ENCODE data around the gene DDT. TPM values are rescaled to one million over a fixed set of nuclear protein-coding genes. Genes with fewer than 3 reads are reported as not detected.
"Not testable (repeated sequence)": the region's sequence is repeated elsewhere in the genome, so short reads cannot be mapped to it uniquely, and the experiment has no call there.

Gene DDT
- total RNA-seq, 1 experiment from 2014 or later, result 422 TPM

DNA sequence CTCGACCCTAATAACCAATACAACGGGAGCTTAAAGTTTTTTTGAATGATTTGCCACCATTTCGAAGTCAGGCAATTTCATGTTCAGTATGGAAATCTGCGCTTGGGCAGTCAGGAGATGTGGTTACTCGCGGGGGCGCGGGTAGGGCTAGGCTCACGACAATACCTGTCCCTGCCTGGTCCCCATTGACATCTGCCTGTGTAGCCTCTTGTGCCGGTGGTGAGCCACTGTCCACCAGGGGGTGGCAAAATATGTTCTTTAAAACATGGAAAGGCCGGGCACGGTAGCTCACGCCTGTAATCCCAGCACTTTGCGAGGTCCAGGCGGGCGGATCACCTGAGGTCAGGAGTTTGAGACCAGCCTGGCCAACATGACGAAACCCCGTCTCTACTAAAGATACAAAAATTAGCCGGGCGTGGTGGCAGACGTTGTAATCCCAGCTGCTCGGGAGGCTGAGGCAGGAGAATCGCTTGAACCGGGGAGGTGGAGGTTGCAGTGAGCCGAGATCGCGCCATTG lies 653 bp upstream of the DDT start:
- H3K27me3 ChIP-seq (ENCODE audit: control insufficient read depth, insufficient read depth, low read length); DNase-seq: not testable (repeated sequence)
- peaks cover 14% of the 10 kb centered on the region for H3K36me3 ChIP-seq (replicated peaks; ENCODE audit: control insufficient read depth, insufficient read depth, low read length)

DNA sequence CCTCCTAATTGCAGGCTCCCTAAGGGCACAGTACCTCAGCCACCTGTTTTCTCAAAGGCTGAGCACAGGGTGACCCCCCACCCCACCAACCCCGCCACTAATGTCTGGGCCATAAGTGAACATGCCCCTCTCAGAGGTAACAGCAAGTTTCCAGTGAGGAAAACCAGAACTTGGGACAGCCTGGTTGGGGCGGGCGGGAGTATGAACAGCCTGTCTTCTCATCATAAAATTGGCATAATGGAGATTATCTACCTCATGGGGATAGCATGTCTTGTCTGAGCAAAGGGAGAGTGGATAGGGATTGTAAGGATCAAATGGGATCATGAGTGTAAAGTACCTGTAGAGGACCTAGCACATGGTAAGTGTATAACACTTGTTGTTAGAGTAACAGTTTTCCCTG lies 2.3 kb downstream of the DDT start:
- not testable (repeated sequence) for H3K4me3 ChIP-seq (ENCODE audit: insufficient read depth, low read depth, low read length); H3K27me3 ChIP-seq (ENCODE audit: control insufficient read depth, insufficient read depth, low read length); DNase-seq
- peaks cover 18% of the 10 kb centered on the region for H3K36me3 ChIP-seq (replicated peaks; ENCODE audit: control insufficient read depth, insufficient read depth, low read length)

More for the DNA sequence above, 653 bp upstream of the DDT start:
- H3K4me3 ChIP-seq (ENCODE audit: insufficient read depth, low read depth, low read length), result not testable (repeated sequence)

DNA sequence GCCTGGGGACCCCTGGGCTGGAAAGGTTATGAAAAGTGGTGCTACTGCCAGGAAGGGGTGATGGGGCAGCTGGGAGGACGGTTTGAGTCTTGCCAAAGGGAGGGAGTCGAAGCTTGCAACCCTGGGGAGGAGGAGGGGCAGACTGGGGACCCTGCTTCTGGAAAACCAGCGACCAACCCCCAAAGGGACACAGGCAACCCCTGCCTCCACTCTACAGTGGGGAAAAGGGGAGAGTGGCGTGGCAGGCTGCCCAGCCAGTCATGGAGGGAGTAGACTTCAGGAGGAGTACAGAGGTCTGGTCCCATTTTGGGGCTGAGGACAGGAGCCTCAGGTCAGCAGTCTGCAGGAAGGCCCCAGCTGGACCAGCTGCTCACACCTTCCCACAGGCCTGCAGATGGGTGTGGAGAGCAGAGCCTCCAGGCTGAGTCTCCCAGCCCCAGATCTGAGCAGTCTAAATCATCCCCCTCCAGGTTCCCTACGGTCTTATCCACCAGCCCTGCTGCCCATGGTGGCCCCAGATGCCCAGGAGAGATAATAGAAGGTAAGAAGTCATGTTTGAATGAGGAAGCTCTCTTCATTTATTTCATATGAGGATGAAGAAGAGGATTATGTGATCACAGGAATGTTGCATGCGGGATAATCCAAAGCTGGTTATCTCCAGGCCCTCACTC lies 3.3 kb downstream of the DDT start:
- Histone ChIP-seq H3K36me3 (replicated peaks; ENCODE audit: control insufficient read depth, insufficient read depth, low read length) (peaks cover 18% of the 10 kb centered on the region), H3K4me3 (ENCODE audit: insufficient read depth, low read depth, low read length) (no peak overlapping the region), H3K27me3 (ENCODE audit: control insufficient read depth, insufficient read depth, low read length) (no peaks in the 10 kb centered on the region)
- DNase-seq, result no peak

DNA sequence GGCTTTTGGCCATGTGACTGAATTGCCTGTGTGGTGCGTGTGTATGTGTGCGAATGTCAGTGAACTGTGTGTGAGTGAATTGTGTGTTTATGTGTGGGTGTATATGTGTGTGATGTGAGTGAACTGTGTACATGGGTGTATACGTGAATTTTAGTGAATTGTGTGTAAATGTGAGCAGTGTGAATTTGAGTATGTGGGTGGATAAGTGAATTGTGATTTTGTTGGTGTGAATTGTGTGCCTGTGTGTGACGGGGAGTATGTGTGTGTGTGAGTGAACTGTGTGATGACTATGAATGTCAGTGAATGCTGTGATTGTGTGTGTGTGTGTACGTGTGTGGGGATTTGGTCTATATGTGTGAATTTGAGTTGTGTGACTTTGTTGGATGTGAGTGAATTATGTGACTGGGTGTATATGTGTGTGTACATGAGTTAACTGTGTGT lies 4.0 kb downstream of the DDT start:
- peaks cover 18% of the 10 kb centered on the region for H3K36me3 ChIP-seq (replicated peaks; ENCODE audit: control insufficient read depth, insufficient read depth, low read length)
- no peak for DNase-seq
- H3K4me3 ChIP-seq (ENCODE audit: insufficient read depth, low read depth, low read length), result no peak overlapping the region
- H3K27me3 ChIP-seq (ENCODE audit: control insufficient read depth, insufficient read depth, low read length), result no peaks in the 10 kb centered on the region

DNA sequence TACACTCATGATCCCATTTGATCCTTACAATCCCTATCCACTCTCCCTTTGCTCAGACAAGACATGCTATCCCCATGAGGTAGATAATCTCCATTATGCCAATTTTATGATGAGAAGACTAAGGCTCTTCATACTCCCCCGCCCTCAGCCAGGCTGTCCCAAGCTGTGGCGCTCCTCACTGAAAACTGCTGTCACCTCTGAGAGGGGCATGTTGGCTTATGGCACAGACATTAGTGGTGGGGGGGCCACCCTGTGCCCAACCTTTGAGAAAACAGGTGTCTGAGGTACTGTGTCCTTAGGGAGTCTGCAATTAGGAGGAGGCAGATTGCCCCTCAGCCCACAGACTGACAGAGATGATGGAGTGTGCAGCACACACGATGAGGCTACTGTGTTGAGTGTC lies 5.2 kb downstream of the DDT start:
- DNase-seq, result no peak
- Histone ChIP-seq H3K4me3 (ENCODE audit: insufficient read depth, low read depth, low read length) (no peak overlapping the region), H3K27me3 (ENCODE audit: control insufficient read depth, insufficient read depth, low read length) (no peaks in the 10 kb centered on the region), H3K36me3 (replicated peaks; ENCODE audit: control insufficient read depth, insufficient read depth, low read length) (peaks cover 18% of the 10 kb centered on the region)

DNA sequence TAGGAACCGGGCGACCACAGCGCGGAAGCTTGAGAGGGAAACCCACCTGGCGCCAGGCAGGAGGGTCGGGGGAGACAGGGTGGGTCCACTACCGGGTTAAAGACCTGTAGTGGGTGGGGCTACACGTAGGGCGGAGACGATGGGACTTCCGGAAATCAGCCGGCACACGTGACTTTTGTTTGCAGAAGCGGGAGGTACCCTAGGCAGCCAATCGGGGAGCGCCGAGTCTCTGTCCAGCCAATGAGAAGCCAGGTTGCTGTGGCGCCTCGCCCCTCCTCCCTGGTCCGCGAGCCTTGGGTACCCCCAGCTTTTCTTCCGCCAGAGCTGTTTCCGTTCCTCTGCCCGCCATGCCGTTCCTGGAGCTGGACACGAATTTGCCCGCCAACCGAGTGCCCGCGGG lies 7.7 kb downstream of the DDT start, which contains the start of gene DDTL:
TSS of gene DDTL (plus strand) at position 321 of the 400 bp plus-strand sequence. CDS start at position 348, 27 bp downstream.
- DNase-seq; H3K4me3 ChIP-seq (ENCODE audit: insufficient read depth, low read depth, low read length); H3K27me3 ChIP-seq (ENCODE audit: control insufficient read depth, insufficient read depth, low read length): not testable (repeated sequence)
- H3K36me3 ChIP-seq (replicated peaks; ENCODE audit: control insufficient read depth, insufficient read depth, low read length), result peaks cover 16% of the 10 kb centered on the region

DNA sequence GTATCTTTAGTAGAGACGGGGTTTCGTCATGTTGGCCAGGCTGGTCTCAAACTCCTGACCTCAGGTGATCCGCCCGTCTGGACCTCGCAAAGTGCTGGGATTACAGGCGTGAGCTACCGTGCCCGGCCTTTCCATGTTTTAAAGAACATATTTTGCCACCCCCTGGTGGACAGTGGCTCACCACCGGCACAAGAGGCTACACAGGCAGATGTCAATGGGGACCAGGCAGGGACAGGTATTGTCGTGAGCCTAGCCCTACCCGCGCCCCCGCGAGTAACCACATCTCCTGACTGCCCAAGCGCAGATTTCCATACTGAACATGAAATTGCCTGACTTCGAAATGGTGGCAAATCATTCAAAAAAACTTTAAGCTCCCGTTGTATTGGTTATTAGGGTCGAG lies 8.1 kb downstream of the DDT start:
- H3K27me3 ChIP-seq (ENCODE audit: control insufficient read depth, insufficient read depth, low read length); H3K4me3 ChIP-seq (ENCODE audit: insufficient read depth, low read depth, low read length); DNase-seq: not testable (repeated sequence)
- peaks cover 12% of the 10 kb centered on the region for H3K36me3 ChIP-seq (replicated peaks; ENCODE audit: control insufficient read depth, insufficient read depth, low read length)

DNA sequence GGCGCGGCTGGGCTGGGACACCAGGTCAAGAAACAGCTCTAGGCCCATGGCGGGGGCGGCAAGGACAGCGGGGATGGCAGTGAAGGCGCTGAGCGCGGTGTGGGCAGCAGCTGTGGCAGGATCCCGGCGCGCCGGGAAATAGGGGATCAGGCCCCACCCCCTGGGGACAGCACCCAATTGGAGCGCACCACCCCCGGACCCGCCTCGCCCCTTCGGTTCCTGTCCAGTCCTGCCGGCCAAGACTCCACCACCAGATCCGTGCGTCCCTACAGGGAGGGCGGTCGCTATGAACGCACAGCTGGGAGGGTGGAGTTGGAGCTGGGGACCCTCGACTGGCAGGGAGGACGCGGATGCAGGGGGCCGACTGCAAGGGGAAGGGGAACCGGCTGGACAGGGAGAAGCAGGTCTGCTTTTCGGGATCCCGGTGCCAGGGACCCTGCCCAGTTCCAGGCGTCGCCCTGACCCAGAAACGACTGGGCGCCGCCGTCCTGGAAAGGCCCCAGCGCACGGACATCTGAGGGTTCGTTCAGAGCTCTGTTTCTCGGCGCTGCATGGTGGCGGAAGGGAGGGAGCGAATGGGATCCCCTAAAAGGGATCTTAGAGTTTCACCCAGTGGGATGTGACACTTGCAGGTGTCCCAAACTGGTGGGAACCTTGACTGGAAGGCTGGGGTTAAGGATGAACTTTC lies 13.0 kb downstream of the DDT start, which contains the start of gene GSTT2B:
TSS of gene GSTT2B (minus strand) at position 112 of the 688 bp plus-strand sequence. CDS start at position 48, 64 bp downstream.
- H3K4me3 ChIP-seq (ENCODE audit: insufficient read depth, low read depth, low read length); H3K27me3 ChIP-seq (ENCODE audit: control insufficient read depth, insufficient read depth, low read length); H3K36me3 ChIP-seq (replicated peaks; ENCODE audit: control insufficient read depth, insufficient read depth, low read length); DNase-seq: not testable (repeated sequence)

DNA sequence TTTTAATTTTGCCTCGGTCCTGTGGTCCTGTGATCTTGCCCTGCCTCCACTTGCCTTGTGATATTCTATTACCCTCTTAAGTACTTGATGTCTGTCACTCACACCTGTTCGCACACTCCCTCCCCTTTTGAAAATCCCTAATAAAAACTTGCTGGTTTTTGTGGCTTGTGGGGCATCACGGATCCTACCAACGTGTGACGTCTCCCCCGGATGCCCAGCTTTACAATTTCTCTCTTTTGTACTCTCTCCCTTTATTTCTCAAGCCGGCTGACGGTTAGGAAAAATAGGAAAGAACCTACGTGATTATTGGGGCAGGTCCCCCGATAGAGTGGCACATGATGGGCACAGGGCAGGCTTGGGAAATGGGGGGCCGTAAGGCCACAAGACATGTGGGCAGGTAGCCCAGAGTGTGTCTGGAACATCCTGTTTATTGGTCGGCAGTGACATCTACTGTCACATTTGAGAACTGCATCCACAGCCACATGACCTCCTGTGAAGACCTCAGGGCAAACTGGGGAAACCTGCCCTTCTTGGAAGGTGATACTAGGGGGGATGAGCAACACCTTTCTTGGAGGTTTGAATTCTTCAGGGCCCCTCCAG lies 17.8 kb downstream of the DDT start:
- not testable (repeated sequence) for H3K27me3 ChIP-seq (ENCODE audit: control insufficient read depth, insufficient read depth, low read length); H3K36me3 ChIP-seq (replicated peaks; ENCODE audit: control insufficient read depth, insufficient read depth, low read length); H3K4me3 ChIP-seq (ENCODE audit: insufficient read depth, low read depth, low read length)
- DNase-seq, result peak; percentile 76

DNA sequence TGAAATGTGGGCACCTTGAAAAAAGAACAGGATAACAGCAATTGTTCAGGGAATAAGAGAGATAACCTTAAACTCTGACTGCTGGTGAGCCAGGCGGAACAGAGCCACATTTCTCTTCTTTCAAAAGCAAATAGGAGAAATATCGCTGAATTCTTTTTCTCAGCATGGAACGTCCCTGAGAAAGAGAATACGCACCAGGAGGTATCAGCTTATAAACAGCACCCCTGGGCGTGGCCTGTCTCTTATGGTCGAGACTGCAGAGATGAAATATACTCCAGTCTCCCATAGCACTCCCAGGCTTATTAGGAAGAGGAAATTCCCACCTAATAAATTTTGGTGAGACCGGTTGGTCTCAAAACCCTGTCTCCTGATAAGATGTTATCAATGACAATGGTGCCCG lies 18.4 kb downstream of the DDT start:
- not testable (repeated sequence) for H3K4me3 ChIP-seq (ENCODE audit: insufficient read depth, low read depth, low read length); DNase-seq; H3K27me3 ChIP-seq (ENCODE audit: control insufficient read depth, insufficient read depth, low read length); H3K36me3 ChIP-seq (replicated peaks; ENCODE audit: control insufficient read depth, insufficient read depth, low read length)

DNA sequence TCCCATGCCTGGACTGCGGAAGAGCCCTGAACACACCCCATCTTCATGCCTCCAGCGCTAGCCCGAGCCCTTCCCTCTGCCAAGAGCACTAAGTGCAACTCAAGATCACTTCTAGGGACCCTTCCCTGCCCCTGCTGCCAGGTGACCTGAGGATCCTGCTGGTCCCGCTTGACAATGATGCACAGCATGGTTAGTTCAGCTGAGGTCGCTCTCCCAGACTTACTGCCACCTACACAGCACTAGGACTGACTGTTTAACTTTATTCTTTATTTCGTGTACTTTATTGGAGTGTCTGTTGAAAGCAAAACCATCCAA lies 19.3 kb downstream of the DDT start:
- not testable (repeated sequence) for H3K36me3 ChIP-seq (replicated peaks; ENCODE audit: control insufficient read depth, insufficient read depth, low read length); DNase-seq; H3K27me3 ChIP-seq (ENCODE audit: control insufficient read depth, insufficient read depth, low read length); H3K4me3 ChIP-seq (ENCODE audit: insufficient read depth, low read depth, low read length)

DNA sequence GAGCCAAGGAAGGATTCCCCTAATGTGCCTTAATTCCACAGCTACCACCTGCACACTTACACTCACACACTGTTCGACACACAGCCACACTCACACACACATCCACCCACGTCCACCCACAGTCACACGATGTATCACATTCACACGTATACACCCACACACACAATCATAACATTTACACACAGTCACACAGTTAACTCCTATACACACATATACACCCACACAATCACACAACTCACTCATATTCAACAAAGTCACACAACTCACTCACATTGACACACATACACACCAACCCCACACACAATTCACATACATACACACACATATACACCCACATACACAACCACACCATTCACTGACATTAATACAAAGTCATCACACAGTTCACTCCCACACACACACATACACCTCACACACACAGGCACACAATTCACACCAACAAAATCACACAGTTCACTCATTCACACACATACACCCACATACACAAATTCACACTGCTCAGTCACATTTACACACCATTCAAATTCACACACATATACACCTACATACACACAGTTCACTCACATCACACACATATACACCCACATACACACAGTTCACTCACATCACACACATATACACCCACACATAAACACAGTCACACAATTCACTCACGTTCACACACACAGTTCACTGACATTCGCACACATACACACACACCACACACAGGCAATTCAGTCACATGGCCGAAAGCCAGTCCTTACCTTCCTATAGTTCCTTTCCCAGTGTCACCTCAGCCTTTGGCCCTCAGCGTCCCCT lies 19.8 kb downstream of the DDT start:
- H3K36me3 ChIP-seq (replicated peaks; ENCODE audit: control insufficient read depth, insufficient read depth, low read length); H3K27me3 ChIP-seq (ENCODE audit: control insufficient read depth, insufficient read depth, low read length); H3K4me3 ChIP-seq (ENCODE audit: insufficient read depth, low read depth, low read length); DNase-seq: not testable (repeated sequence)

DNA sequence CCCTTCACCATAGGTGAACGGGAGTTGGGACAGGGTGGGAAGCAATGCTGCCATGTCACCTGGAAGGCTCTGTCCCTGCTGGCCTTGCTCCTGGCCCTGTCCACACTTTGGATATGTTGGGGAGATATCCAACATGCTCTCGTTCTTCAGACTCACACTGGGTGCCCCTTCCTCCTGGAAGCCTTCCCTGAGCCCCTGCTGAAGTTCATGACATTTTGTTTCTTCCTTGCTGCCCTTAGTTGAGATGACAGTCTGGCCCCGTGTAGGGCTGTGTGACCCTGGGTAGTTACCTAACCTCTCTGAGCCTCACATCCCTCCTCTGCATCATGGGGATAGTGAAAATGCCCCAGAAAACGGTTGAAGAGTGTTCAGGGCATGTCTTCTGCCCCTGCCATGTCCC lies 20.8 kb downstream of the DDT start:
- not testable (repeated sequence) for H3K27me3 ChIP-seq (ENCODE audit: control insufficient read depth, insufficient read depth, low read length); H3K4me3 ChIP-seq (ENCODE audit: insufficient read depth, low read depth, low read length); H3K36me3 ChIP-seq (replicated peaks; ENCODE audit: control insufficient read depth, insufficient read depth, low read length); DNase-seq

DNA sequence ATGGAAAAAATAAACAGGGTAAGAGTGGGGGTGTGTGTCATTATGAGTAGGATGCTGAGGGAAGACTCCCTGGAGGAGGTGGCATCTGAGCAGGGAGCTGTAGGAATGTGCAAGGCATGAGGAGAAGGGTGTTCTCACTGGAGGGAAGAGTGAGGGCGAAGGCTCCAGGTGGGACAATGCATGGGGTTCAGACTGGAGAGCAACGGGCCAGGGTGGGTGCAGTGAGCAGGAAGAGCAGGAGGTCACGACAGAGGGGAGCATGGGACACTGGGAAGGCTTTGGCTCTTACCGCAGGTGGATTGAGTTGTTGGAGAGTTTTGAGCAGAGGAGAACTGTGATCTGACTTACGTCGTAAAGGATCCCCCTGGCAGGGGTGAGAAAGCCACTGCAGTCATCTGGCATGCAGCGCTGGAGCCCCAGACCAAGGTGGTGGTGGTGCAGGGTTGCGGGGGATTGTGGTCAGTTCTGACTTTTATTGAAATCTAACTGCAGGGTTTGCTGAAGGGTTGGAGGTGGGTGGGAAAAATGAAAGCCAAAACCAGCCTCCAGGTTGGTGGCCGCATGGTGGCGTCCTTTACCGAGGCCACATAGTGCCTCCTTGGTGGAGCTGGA lies 21.3 kb downstream of the DDT start:
- not testable (repeated sequence) for H3K27me3 ChIP-seq (ENCODE audit: control insufficient read depth, insufficient read depth, low read length); DNase-seq; H3K4me3 ChIP-seq (ENCODE audit: insufficient read depth, low read depth, low read length); H3K36me3 ChIP-seq (replicated peaks; ENCODE audit: control insufficient read depth, insufficient read depth, low read length)
